ENCODE data around the gene AWAT2.

Gene AWAT2

GRCh38 chrX:70022616-70023015 is 27.1 kb downstream of the AWAT2 start:
- DNase-seq = no peak
- in situ Hi-C loops (cut with HindIII; ENCODE audit: low pct_ligation_motif_present, low sequenced_read_pairs) = no loop called here
- no peak for TF ChIP-seq CTCF (IDR thresholded peaks at IDR 0.05; ENCODE audit: low read depth, low read length, missing control alignments)
- H3K4me3 ChIP-seq (ENCODE audit: low read depth, low read length) = no peak overlapping the region
- no peaks in the 10 kb centered on the region for H3K36me3 ChIP-seq (replicated peaks)
- H3K27me3 ChIP-seq (replicated peaks) = no peaks in the 10 kb centered on the region
- no peak overlapping the region for H3K27ac ChIP-seq

- no peak overlapping the region for H3K4me3 ChIP-seq (ENCODE audit: low read depth, low read length)
- no peak for DNase-seq
- no peaks in the 10 kb centered on the region for H3K27me3 ChIP-seq (replicated peaks)
- no peak overlapping the region for H3K27ac ChIP-seq
- no peak for TF ChIP-seq CTCF (IDR thresholded peaks at IDR 0.05; ENCODE audit: low read depth, low read length, missing control alignments)
- no peaks in the 10 kb centered on the region for H3K36me3 ChIP-seq (replicated peaks)
- in situ Hi-C loops (cut with HindIII; ENCODE audit: low pct_ligation_motif_present, low sequenced_read_pairs) = no loop called here
These were observed 33.2 kb downstream of the AWAT2 start for GRCh38 chrX:70016513-70016912.

- in situ Hi-C loops (cut with HindIII; ENCODE audit: low pct_ligation_motif_present, low sequenced_read_pairs) = no loop called here
- Histone ChIP-seq H3K27me3 (replicated peaks) (no peaks in the 10 kb centered on the region), H3K36me3 (replicated peaks) (no peaks in the 10 kb centered on the region), H3K27ac (no peak overlapping the region), H3K4me3 (ENCODE audit: low read depth, low read length) (no peak overlapping the region)
- DNase-seq = no peak
- no peak for TF ChIP-seq CTCF (IDR thresholded peaks at IDR 0.05; ENCODE audit: low read depth, low read length, missing control alignments)
These were observed 36.0 kb downstream of the AWAT2 start for GRCh38 chrX:70013466-70014381.

- Histone ChIP-seq H3K4me3 (ENCODE audit: low read depth, low read length) (no peak overlapping the region), H3K27ac (no peak overlapping the region), H3K36me3 (replicated peaks) (no peaks in the 10 kb centered on the region), H3K27me3 (replicated peaks) (no peaks in the 10 kb centered on the region)
- TF ChIP-seq CTCF (IDR thresholded peaks at IDR 0.05; ENCODE audit: low read depth, low read length, missing control alignments) = no peak
- in situ Hi-C loops (cut with HindIII; ENCODE audit: low pct_ligation_motif_present, low sequenced_read_pairs) = no loop called here
- no peak for DNase-seq
These were observed 37.0 kb downstream of the AWAT2 start for GRCh38 chrX:70012756-70013155.

- Histone ChIP-seq H3K27ac (no peak overlapping the region), H3K4me3 (ENCODE audit: low read depth, low read length) (no peak overlapping the region), H3K27me3 (replicated peaks) (no peaks in the 10 kb centered on the region), H3K36me3 (replicated peaks) (no peaks in the 10 kb centered on the region)
- in situ Hi-C loops (cut with HindIII; ENCODE audit: low pct_ligation_motif_present, low sequenced_read_pairs) = no loop called here
- TF ChIP-seq CTCF (IDR thresholded peaks at IDR 0.05; ENCODE audit: low read depth, low read length, missing control alignments) = no peak
- DNase-seq = no peak
These were observed 39.8 kb downstream of the AWAT2 start for GRCh38 chrX:70009970-70010369.
